Stimulated activated CD4-positive, alpha-beta T cell treated with anti-CD3 and anti-CD28 coated beads, Interleukin-15, amount 100 ng/mL, for 24 hours (primary cell): ENCODE data around the gene SEC24C.
A peak's percentile ranks its signal among the peaks of the same experiment; 100 is the strongest.
"Not testable (repeated sequence)": the region's sequence is repeated elsewhere in the genome, so short reads cannot be mapped to it uniquely, and the experiment has no call there.

Experiments
- DNase-seq: peaks from one replicate; pipeline ENCODE4 v3.0.0-alpha.2; 2020

Gene SEC24C

DNA sequence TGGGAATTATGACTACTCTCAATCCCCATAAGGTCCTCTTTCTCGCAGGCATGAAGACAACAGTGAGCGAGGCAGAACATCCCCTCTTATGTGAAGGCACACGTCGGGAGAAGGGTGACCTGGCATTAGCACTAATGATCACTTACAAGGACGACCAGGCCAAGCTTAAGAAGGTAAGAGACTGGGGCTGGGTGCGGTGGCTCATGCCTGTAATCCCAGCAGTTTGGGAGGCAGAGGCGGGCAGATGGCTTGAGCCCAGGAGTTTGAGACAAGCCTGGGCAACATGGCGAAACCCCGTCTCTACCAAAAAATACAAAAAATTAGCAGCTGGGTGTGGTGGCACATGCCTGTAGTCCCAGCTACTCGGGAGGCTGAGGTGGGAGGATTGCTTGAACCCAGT, 51.3 kb downstream of the SEC24C start:
- not testable (repeated sequence) for DNase-seq

DNA sequence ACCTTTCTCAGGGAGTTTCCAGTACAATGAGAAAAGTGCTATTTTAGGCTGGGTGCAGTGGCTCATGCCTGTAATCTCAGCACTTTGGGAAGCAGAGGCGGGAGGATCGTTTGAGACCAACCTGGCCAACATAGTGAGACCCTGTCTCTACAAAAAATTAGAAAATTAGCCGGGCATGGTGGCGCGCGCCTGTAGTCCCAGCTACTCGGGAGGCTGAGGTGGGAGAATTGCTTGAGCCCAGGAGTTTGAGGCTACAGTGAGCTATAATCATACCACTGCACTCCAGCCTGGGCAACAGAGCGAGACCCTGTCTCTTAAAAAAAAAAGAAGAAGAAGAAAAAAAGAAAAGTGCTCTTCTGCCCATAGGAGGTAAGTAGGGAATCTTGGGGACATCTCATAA, 51.9 kb downstream of the SEC24C start:
- not testable (repeated sequence) for DNase-seq

DNA sequence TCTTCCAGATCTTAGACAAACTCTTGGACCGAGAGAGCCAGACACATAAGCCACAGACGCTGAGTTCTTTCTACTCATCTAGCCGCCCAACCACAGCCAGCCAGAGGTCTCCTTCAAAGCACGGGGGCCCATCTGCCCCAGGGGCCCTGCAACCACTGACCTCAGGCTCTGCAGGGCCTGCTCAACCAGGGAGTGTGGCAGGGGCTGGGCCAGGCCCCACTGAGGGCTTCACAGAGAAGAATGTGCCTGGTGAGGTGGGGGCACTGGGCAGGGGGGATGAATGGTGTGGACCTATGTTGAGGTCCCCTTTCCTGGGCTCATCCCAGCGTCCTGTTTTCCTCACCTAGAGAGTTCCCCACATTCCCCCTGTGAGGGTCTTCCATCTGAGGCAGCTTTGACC, 52.6 kb downstream of the SEC24C start:
- no peak for DNase-seq

DNA sequence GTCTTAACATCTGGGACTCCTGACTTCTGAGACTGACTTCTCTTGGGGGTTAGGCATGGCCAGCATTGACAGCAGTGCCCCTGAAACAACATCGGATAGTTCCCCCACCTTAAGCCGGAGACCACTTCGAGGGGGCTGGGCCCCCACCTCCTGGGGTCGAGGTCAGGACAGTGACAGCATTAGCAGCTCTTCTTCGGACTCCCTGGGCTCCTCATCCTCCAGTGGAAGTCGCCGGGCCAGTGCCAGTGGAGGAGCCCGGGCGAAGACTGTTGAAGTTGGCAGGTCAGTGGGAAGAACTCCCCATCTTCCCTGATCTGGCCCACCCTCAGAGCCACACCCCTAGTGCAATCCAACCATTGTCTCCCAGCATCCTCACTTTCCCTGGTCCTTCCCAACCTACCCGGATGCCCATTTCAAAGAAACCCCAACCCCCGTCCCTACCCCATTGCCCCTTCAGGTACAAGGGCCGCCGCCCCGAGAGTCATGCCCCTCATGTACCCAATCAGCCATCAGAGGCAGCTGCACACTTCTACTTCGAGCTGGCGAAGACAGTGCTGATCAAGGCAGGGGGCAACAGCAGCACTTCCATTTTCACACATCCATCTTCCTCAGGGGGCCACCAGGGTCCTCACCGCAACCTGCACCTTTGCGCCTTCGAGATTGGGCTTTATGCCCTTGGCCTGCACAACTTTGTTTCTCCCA, 53.3 kb downstream of the SEC24C start:
- DNase-seq = no peak

DNA sequence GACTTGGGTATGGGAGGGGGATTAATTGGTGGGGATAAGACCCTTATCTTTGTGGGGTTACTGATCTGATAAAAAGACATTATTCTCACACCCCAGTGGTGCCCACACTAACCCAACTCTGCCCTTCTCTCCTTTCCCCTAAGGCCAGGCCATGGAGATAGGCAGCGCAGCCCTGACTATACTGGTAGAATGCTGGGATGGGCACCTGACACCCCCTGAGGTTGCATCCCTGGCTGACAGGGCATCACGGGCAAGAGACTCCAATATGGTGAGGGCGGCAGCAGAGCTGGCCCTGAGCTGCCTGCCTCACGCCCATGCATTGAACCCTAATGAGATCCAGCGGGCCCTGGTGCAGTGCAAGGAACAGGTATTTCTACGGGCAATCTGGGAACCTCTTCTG, 53.9 kb downstream of the SEC24C start:
- DNase-seq = no peak

DNA sequence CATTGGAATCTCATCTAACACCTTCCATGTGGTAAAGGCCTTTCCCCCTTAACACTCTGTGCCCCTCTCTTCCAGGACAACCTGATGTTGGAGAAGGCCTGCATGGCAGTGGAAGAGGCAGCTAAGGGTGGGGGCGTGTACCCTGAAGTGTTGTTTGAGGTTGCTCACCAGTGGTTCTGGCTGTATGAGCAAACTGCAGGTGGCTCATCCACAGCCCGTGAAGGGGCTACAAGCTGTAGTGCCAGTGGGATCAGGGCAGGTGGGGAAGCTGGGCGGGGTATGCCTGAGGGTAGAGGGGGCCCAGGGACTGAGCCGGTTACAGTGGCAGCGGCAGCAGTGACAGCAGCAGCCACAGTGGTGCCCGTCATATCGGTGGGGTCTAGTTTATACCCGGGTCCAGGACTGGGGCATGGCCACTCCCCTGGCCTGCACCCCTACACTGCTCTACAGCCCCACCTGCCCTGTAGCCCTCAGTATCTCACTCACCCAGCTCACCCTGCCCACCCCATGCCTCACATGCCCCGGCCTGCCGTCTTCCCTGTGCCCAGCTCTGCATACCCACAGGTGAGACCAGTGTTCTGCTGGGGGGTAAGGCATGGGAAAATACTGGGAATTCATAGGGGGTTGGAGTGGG, 54.9 kb downstream of the SEC24C start:
- no peak for DNase-seq

DNA sequence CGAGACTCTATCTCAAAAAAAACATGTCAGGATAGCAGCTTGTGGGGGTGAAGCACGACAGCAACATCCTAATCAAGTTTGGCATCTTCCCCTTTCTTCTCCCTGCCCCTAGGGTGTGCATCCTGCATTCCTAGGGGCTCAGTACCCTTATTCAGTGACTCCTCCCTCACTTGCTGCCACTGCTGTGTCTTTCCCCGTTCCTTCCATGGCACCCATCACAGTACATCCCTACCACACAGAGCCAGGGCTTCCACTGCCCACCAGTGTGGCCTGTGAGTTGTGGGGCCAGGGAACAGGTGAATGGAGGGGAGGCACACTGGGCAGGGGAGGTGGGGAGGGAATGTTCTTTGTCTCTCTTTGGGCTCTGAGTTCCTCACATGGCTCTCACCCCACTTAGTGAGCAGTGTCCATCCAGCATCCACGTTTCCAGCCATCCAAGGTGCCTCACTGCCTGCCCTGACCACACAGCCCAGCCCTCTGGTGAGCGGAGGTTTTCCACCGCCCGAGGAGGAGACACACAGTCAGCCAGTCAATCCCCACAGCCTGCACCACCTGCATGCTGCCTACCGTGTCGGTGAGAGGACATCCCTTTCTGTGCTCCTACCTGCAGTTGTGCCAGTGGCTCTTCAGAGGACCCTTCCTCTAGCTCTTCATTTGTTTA, 55.9 kb downstream of the SEC24C start:
- DNase-seq = no peak

DNA sequence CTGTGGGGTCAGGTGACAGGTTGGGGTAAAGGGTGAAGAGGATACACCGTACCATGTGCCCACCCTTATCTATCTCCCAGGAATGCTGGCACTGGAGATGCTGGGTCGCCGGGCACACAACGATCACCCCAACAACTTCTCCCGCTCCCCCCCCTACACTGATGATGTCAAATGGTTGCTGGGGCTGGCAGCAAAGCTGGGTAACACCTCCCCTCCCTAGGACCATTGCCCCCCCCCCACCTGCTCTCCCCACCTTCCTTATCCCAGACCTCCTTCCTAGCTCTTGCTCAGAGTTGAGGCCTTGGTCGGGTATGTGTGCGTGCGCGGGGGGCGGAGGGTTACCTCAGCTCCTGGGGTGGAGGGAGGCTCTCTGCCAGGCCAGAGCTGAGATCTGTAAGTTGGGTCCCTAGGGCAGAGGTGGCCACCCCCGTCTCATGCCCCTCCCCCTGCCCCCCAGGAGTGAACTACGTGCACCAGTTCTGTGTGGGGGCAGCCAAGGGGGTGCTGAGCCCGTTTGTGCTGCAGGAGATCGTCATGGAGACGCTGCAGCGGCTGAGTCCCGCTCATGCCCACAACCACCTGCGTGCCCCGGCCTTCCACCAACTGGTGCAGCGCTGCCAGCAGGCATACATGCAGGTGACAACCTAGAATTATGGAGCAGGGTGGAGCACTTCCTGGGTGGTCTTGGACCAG, 56.5 kb downstream of the SEC24C start:
- no peak for DNase-seq

DNA sequence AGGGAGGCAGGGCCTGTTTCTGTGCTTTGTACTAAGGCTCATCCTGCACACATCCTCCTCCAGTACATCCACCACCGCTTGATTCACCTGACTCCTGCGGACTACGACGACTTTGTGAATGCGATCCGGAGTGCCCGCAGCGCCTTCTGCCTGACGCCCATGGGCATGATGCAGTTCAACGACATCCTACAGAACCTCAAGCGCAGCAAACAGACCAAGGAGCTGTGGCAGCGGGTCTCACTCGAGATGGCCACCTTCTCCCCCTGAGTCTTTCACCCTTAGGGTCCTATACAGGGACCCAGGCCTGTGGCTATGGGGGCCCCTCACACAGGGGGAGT, 57.0 kb downstream of the SEC24C start:
- DNase-seq = no peak

DNA sequence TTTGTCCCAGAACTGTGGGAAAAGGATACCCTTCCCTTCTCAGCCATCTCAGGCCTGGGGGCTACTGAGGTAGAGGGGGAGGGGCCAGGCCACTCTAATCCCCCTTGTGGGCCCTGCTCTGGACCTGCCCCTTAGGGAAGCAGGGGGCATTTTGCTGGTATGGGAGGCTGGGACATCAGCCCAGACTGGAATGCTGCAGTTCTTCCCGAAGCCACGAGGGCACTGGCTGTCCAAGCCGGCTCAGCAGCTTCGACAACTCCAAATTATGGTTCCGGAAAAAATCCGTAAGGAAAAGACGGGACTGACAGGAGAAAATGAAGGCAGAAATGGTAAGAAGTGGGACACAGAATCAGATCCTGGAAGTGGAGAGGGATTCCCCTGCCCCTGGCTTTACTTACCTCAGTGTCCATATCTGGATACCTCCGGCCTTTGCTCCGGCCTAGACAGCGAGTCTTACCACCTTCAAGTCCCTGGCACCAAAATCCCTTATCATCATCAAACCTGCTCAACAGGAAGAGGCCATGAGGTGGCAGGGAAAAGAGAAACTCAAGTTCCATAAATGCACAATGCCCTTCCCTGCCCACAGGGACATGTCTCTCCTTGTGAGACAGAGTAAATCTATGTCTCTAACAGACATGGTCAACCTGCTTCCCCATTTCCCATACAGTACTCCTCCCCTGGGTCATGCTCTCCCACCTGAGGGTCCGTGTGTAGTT, 58.3 kb downstream of the SEC24C start:
- no peak for DNase-seq

DNA sequence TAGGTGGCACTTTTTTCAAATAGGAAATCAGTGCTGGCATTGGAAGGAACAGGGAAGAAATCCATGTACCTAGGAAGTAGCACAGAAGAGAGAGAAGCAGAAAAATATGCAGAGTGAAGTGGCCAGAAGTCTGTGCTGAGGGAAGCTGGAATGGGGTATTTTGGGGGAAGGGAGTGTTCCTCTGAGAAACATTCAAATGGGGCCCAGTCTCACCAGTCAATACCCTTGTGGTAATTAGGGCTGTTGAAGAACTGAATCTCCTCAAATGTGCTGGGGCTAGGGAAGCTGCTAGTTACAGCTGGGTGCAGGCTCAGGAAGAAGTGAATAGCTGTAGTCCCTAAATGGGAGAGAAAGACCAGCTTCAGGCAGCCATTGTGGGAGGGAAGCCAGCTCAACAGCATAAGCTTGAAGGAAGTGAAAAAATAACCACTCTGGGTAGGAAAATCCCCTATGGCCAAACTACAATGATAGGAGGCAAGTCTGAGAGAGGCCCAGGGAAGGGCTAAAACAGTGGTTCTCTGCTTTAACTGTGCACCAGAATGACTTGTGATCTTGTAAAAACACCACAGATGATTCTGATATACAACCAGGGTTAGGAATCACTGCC, 59.6 kb downstream of the SEC24C start:
- DNase-seq = no peak

DNA sequence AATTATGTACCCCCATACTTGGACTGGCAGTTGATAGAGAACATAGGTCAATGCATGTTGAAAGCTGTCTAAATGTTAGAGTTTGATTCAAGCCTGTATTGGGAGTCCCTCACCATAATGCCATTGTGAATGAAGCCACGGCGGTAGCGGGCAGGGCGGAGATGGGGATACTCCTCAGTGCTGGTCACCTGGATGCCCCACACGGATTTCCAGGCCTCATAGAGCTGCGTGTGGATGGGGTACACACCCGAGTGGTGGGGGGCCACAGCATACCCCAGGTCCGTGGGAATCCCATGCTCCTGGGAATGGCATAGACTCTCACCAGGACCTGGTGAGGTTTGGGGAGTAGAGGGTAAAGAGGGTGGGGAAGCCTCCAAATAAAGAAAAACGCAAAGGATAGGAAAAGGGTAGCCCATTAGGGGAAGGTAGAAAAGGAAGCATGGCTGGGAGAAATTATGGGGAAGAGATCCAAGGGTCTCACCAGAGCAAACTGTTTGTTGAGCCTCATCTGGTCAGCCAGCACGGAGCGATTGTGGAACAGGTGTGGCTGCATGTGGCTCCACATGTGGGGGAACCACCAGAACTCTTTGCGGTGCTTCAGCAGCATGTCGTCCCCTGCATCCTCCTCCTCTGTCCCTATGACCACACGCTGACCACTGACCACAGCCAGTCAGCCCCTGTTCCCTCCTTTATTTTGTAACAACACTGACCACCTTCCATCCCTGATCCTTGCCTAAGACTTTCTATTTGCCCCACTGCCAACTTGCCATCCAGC, 62.2 kb downstream of the SEC24C start:
- DNase-seq = no peak

DNA sequence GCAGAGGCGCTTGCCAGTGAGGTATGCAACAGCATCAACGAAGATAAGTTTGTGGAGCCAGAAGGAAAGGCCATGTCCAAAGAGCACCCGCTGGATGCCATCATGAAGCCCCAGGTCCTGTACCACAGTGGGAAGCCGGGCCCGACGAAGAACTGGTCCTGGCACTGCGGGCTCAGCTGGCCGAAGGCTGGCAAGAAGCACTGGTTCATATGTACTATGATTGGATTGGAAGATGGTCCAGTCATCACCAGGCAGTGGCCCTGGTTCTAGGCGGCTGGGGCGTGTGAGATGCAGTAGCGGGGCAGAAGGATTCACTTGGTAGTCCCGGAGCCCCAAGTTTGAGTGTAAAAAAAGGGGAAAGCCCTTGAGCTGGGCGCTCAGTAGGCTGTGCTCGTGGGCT, 63.3 kb downstream of the SEC24C start:
- DNase-seq = no peak

DNA sequence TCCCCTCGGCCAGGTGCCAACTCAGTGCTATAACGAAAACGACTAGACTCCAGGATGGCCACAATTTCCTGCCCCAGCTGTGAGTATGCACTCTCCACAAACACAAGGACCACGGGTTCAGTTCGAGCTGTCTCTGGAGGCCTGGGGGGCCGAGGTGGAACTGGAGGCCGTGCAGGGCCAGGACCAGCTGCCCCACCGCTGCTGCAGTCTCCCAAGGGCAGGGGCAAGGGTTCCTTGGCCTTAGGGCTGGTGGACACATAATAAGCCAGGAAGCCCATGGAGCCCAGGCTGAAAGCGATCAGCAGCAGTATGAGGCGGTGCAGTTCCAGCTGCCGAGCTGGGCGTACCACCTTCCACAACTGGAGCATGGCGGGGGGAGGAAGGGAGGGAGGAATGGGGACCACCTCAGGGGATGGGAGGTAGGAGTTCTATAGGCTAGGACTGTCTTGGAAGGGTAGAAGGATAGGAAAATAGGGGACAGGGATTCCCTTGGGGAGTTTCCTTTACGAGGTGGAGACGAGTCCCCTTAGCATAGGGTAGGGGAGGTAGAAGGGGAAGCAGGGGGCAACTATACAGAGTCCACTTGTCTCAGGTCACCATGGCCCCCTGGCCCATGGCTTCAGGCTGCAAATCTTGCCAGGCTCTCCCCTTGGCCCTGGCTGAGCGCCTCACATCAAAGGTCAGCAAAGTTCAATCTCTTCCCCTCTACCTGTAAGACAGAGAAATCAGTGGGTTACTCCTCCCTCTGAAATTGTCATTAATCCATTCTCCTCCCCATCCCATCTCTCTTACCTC, 64.0 kb downstream of the SEC24C start:
- DNase-seq = no peak

DNA sequence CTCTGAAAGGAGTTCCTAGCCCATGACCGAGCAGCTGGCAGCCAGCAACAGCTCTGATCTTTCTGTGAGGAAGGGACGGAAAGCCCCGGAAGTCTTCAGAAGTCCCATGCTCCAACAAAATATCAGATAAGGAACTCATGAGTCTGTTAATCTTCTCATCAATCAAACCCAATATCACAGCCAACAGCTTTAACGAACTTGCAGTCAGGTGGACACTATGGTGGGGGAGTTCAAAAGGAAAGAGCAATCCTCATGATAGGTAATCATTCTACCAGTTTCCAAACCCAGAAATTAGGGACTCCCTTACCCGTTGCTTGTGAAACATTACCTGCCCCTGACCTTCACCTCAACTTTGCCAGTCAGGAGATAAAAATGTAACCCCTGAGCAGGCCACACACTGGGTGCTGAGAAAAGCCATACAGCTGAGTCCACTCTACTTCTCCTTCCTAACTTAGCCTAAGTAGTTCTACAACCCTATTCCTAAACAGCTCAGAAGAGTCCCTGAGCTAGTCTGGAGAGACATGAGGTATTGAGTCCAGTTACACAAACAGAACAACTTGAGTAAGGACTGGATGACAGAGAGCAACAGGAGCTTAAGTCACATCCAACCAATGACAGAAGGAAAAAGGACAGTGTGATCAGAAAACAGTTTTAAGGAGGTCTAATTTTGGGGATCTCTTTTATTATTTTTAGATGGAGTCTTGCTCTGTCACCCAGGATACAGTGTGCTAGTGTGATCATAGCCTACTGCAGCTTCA, 65.1 kb downstream of the SEC24C start:
- no peak for DNase-seq

DNA sequence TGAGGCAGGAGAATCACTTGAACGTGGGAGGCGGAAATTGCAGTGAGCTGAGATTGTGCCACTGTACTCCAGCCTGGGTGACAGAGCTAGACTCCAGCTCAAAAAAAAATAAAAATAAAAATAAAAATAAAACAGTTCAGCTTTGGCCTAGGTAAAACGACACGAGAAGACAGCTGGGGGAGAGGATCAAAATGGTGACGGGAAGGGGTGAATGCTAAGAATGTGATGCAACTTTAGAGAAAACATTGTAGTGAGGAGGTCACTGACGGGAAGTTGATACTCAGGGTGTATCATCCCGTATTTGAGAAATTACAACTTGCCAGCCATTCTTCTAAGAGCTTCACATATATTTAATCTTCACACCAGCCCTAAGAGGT, 66.2 kb downstream of the SEC24C start:
- no peak for DNase-seq

DNA sequence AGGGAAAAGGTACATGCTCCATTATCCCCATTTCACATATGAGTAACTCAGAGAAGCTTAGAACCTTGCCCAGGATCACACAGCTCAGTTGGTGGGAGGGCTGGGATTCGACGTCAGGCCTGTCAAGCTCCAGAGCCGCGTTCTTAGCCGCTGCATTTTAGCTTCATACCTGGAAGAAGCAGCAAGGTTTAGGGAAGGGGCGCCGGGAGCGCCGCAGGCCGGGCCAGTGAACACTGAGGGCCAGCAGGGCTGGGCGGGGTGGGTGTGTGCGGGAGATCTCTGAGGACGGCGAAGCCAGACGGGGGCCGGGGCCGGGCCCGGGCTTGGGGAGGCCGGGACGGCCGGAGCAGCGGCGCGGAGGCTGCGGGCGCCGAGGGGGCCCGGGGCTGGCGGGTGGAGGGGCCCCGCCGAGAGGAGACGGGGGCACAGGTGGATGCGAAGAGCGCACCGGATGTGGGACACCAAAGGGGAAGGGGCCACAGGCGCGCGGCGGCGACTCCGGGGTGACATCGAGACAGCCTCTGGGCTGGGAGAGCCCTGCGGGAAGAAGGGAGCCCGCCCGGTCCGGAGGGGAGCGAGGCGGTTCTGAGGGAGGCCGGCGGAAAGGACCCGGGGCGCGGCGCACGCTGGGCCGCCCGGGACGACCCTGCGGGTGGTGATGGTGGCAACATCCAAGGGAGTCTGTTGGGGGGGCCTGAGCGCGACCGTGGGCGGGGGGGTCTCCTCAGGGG, 66.7 kb downstream of the SEC24C start:
- DNase-seq = peak; percentile 70

DNA sequence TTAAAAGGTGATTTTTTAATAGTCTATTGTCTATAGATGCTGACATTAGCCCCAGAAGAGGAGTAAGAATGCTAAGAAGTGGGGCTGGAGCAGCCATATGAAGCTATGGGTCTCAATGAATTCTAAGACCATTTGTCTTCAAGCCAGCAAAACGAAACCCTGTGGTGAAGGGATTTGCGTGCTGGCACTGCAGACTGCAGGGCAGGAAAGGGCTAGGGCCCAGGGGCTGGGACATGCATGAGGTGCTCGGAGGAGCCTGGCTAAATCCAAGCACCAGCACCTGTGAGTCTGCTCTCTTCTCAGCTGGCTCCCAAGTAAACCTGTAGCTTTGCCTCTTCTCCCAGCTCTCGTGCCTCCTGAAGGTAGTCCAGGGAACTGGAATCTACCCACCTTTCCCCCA, 68.5 kb downstream of the SEC24C start:
- DNase-seq = no peak

DNA sequence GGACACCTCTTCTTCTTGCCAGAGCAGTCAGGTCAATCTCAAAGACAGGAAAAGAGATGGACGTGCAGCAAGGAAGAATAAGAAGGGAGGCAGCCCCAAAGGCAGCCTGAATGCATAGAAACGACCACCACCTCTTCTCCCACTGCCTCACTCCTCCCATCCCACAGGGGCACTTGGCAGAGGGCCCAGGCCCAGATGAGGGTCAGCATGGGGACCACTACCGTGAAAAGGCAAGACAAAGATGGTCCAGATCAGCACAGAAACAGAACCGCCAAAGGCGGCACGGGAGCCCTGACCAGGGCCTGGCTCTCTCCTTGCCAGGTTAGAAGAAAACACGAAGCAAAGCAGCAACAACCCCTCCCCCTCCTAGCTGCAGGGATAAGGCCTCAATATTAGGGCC, 69.2 kb downstream of the SEC24C start:
- DNase-seq = no peak
